Fibroblast of gingiva (primary cell): ENCODE data around the gene KDSR.

Source experiments
- DNase-seq: peaks from one replicate; pipeline ENCODE4 v3.0.0-alpha.2; 2011; ENCODE audit warnings: low read depth

KDSR gene

GRCh38 chr18:63321291-63321690 is 45.7 kb downstream of the KDSR start:
- no peak for DNase-seq

DNA sequence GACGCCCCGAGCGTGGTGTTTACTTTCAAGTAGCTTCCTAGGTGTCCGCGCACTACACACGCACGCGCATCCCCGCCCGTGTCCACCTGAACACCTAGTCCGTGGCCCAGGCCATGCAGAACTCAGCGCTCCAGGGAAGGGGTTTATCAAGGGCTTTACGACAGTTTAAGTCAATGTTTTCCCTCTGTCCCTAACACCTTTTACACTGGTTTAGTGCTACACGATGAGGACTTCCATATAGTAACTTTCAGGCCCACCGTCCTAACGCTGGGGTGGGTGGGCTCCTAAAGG is 46.1 kb downstream of the KDSR start:
- DNase-seq, result no peak

DNA sequence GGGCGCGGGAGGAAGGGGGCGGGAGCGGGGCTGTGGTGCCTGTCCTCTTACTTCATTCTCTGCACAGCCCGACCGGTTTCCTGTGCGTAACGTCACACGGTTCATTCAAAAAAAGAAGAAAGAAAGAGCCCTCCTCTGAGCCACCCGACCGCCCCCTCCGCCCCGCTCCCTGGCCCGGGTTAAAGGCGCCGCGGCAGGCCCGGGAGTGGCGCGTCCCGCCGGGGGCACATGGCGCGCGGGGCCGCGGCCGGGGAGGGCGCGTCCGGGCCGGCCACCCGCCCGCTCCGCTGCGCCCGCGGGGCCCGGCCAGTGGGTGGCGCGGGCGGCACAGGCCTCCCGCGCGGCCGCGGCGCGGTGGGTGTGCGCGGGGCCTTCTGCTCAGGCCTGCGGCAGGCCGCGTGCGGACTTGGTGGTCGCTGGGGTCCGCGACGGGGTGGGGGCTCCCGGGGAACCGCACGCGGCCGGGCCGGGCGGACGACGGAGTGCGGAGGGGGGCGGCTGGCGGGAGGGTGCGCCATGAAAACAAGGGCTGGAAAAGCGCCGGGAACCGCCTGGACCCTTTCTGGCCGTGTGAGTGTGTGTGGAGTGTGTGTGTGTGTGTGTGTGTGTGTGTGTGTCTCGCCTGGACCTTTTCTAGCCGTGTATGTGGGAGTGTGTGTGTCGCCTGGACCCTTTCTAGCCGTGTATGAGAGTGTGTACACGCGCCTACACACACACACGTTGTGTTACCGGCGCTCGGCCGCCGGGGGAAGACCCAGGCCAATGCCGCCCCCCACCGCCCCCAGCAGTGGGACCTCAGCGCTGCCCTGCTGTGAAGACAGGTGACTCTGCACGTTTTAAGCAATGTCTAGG is 46.7 kb downstream of the KDSR start:
- DNase-seq, result peak; percentile 79

- DNase-seq, result peak; percentile 11
Observed at GRCh38 chr18:63319383-63320122, 47.5 kb downstream of the KDSR start, which contains the start of gene BCL2. BCL2 (minus strand) TSS chr18:63319769.

DNA sequence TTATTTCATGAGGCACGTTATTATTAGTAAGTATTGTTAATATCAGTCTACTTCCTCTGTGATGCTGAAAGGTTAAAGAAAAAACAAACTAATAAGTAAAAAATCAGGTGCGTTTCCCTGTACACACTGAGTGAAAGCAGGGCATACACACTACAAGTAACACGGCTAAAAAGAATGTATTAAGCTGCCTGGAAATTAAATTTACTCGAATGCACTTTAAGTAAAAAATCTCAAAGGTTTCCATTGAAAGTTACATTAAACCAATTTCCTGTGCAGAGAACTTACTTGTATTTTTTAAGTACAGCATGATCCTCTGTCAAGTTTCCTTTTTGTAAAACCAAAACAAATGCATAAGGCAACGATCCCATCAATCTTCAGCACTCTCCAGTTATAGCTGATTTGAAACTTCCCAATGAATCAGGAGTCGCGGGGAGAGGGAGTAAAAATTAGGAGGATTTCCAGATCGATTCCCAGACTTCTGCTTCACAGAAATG is 48.1 kb downstream of the KDSR start:
- no peak for DNase-seq

DNA sequence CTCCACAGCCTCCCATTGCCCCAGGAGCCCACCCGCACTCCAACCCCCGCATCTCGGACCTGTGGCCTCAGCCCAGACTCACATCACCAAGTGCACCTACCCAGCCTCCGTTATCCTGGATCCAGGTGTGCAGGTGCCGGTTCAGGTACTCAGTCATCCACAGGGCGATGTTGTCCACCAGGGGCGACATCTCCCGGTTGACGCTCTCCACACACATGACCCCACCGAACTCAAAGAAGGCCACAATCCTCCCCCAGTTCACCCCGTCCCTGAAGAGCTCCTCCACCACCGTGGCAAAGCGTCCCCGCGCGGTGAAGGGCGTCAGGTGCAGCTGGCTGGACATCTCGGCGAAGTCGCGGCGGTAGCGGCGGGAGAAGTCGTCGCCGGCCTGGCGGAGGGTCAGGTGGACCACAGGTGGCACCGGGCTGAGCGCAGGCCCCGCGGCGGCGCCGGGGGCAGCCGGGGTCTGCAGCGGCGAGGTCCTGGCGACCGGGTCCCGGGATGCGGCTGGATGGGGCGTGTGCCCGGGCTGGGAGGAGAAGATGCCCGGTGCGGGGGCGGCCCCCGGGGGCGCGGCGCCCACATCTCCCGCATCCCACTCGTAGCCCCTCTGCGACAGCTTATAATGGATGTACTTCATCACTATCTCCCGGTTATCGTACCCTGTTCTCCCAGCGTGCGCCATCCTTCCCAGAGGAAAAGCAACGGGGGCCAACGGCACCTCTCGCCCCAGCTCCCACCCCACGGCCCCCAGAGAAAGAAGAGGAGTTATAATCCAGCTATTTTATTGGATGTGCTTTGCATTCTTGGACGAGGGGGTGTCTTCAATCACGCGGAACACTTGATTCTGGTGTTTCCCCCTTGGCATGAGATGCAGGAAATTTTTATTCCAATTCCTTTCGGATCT is 48.8 kb downstream of the KDSR start:
- no peak for DNase-seq

DNA sequence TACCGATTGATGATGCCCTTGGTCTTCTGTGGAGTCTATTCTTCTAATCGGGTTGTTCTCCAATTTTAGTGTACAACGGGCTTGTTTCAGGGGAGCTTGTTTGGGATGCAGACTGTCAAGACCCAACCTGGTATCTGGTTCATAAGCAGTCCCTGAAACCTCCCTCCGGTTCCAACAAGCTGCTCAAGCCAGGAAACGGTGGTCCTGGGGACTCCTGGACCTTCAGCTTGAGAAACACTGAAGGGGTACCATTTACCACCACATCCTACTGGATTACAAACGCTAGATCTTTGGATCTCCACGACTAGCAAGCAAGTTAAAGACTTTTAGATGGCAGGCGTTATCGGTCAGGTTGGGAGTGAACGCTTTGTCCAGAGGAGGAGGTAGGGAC is 49.5 kb downstream of the KDSR start:
- no peak for DNase-seq

GRCh38 chr18:63316612-63317555 is 50.1 kb downstream of the KDSR start:
- no peak for DNase-seq

- DNase-seq, result no peak
Observed at GRCh38 chr18:63315876-63316275, 51.1 kb downstream of the KDSR start.

DNA sequence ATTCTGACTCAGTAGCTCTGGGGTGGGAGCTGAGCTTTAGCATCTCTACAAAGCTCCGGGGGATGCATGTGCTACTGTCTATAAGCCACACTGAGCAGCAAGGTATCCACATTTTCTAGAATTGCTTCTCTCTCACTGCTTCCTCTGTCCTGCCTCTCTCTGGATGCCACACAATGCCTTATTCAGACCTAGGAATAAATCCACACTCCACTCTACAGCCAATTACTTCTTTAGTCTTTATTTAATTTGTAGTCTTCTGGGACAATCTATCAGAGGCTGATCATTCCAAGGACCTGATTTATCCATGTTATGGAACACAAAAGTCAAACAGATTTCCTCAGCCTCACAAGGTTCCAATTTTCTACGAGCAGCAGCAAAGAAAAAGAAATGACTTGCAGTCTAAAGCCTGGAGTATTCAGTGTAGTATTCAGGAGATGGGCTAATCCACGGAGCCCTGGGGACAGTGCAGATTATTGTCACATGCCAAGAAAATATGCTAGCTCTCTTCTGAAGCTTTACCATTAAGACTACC is 51.8 kb downstream of the KDSR start:
- no peak for DNase-seq

GRCh38 chr18:63314062-63314790 is 52.8 kb downstream of the KDSR start:
- no peak for DNase-seq

DNA sequence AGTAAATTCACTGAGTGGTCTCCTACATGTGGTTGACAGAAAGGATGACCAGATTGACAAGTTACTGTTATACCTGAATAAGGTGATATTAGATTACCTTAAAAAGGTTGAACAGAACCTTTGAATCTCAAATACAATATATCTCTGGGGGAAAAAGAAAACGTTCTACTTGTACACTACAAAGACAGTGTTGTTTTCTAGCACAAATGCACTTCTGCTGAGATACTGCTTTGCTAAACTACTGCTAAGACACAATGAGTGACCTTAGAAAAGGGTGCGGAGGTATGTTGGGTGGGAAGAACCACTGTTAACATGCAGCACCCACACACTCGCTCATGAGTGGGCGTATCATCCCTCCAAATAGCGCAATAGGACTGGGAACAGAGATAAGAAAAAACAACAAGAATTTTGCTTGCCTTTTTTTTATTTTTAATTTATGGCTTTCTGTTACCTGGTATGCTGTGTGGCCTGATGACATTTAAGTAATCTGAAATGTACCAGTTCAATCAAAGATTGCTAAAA is 53.5 kb downstream of the KDSR start:
- DNase-seq, result no peak

DNA sequence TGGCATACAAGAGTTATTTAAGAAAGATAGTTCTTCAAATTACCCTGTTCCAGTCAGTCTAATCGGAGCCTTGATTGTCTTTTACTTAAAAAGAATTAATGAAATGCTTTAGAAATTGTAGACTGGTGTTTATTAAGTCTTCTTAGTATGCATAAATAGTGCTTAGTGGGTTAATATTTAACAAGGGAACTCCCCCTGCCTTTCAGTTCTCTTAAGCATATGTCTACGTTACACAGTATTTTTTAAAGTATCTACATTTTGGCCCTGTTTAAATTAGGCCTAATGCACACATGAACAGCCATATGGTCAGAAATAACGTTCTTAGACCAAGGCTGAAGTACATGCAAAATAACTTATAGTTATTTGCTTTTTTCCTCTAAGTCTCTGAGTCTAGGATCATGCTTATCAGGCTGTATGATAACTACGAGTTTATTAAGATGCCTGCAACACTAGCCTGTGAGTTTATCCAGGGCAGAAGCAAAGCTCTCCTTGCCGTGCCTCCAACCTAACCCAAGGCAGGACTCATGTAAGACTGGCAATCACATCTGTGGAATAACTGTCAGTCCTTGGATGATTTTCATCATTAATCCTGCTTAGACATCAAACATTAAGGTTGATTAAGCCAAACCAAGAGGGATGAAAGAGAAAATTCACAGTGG is 54.1 kb downstream of the KDSR start:
- no peak for DNase-seq

DNA sequence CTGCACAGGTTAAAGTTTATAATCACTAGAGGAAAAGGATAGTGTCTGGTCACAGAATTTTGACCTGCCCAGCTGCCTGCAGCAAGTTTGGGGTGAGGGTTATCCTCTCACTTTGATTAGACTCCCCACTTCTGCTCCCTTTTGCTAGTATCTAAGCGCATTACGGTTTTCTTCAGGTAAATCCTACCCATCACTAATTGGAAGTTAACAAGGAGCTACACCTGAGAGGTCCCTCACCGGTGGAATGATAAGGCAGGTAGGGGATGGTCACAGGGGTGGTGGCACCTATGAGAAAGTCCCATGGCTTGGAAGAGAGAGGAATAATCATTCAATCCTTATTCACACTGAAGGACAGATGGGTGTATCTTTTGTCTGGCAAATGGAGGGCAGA is 55.0 kb downstream of the KDSR start:
- no peak for DNase-seq

GRCh38 chr18:63311118-63312018 is 55.6 kb downstream of the KDSR start:
- no peak for DNase-seq

DNA sequence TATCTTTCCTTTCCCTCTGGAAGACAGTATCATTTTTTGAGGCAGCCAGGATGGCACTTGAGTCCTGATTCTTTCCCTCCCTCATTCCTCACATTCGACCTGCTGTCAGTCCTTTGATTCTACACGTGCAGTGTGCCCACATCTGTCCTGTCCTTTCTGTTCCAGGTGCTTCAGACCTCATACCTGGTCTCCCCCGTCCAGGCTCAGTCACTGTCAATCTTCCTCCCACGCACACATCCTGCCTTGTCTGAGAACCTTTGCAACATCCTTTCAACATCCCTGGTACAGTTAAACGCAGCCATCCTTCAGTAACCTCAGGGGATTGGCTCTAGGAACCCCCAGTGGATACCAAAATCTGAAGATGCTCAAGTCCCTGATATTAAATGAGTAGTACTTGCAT is 57.6 kb downstream of the KDSR start:
- no peak for DNase-seq

DNA sequence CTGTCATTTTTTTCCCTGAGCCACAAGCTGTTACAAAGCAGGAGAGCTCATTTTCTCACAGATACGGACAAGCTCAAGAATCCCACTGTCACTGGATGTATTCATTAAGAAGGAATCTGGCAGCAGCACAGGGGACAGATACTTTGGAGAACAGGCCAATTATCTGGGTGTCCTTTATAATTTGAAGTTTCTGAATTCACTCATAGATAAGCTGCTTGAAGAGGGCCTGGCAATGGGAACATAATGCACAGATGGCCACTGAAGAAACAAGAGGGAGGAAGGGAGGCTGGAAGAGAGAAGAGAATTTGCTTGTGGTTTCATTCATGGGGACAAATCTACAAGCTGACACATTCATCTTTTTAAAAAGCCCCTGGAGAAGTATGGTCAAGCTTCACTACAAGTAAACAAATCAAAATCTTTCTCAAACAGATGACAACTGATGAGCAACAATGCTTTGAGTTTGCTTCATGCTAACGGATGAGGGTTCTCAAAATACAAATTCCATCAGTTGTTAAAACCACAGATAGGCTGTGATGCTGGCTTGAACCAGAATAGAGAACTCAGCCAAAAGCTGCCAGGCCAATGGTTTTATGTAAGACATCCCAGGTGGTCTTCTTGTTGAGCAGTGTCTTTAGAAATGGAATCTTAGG is 59.3 kb downstream of the KDSR start:
- DNase-seq, result no peak
